Endothelial cell of hepatic sinusoid (primary cell): ENCODE results near the gene ZNF292.
"Not testable (repeated sequence)": the region's sequence is repeated elsewhere in the genome, so short reads cannot be mapped to it uniquely, and the experiment has no call there.

ENCODE experiments used
- in situ Hi-C: cut with HindIII; loops from 2 replicates; pipeline ENCODE4 v1.10.0; 2017; ENCODE audit warnings: low sequenced_read_pairs

Gene ZNF292

DNA sequence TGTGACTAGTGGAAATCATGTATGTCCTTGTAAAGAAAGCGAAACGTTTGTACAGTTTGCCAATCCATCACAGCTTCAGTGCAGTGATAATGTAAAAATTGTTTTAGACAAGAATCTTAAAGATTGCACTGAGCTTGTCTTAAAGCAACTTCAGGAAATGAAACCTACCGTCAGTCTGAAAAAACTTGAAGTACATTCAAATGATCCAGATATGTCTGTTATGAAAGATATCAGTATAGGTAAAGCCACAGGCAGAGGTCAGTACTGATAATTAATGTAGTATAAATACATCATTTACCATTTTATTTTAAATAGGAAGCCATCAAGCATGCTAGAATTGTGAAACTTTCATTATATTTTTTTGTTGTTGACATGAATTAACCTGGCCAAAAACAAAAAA lies 106.2 kb downstream of the ZNF292 start:
- in situ Hi-C loops = no loop called here

DNA sequence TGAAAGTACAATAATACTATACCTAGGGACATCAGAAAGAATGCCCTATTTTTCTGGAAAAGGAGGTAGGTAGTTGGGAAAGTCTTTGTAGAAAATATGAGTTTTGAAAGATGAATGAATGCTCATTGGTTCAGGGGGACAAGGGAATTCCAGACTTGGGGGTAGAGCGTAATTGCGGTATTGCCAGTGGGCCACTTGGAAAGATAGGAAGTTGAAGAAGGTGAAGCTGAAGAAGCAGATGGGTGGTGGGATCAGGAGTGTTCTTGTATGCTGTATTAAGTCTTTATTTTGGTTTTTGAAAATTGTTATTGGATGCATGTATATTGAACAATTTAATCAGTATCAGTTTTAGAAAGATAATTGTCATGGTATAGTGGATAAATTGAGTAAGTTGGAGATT lies 109.1 kb downstream of the ZNF292 start:
- in situ Hi-C loops = no loop called here

DNA sequence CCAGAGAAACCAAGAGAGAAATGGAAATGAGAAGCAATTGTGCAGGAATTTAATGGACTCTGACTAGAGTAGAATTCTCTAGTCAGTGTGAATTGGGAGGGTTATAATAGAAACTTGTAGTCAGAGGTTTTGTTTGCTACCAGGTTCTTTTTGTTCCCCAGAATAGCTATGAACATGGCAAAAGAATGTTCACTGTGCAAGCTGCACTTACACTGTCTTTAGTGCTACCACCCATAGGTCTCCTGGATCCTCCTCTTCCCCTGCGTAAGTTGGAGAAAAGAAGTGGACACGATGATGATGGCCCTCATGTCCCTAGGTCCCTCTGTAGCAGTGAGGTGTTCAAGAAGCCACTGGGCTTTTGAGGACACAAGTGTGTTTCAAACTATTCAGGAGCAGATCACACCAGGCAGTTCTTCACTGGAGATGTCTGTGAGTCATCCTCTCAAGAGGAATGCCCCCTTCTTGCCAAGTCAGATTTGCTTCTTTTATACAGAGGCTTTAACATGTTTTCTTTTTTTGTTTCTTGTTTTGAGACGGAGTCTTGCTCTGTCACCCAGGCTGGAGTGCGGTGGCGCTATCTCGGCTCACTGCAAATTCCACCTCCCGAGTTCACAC lies 119.4 kb downstream of the ZNF292 start:
- in situ Hi-C loops = loop anchor here (5.0 kb wide), 1 partner anchor 67 kb away; no protein-coding TSS in a partner anchor

DNA sequence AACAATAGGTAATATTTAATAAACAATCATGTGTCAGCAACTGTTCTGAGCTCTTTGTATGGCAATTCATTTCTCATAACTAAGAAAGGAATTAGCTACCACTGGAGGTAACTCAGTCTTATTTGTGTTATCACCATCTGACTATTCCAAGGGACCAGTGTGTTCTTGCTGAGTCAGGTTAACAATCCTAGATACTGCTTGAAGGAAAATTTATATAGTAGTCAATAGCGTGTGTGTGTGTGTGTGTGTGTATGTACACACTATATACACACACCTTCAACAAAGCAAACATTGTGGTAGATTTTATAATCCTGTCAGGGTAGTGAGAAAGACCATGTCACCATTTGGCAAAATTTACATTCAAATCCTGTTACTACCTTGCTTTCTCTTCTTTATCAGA lies 121.3 kb downstream of the ZNF292 start:
- in situ Hi-C loops = loop anchor here (5.0 kb wide), 1 partner anchor 69 kb away; no protein-coding TSS in a partner anchor

DNA sequence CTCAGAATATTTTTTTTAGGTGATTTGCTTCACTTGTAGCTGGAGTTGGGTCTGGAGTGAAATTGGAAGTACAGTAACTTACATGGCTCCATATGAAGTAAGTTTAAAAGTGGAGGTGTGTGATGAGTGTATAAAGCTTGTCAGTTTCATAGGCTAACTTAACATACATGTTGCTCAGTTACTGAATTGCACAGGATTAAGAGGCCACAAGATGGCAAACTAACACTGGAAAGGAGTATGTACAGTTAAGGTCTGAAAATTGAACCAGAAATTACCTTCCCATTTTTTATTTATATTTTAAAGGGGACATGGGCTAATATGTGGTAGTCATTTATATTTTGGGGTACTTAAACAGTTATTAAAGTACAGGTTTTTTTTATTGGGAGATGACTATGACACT lies 121.8 kb downstream of the ZNF292 start:
- in situ Hi-C loops = loop anchor here (5.0 kb wide), 1 partner anchor 70 kb away; no protein-coding TSS in a partner anchor

DNA sequence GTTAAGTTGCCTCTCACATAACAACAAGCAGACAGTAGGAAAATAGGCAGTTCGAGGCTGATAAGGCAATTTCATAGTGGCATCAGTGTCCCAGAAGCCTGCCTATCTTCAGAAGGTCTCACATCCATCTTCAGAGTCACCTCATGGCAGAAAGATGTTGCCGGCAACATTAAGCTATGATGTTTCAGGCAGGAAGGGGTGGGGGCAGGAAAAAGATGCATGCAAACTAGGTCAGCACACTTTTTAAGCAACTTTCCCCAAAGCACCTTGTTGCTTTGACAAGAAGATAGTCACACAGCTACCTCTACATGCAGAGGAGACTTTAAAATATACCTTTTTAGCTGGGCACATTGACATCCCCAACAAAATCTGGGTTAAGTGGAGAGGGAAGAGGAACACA lies 123.8 kb downstream of the ZNF292 start:
- in situ Hi-C loops = loop anchor here (5.0 kb wide), 1 partner anchor 72 kb away; no protein-coding TSS in a partner anchor

DNA sequence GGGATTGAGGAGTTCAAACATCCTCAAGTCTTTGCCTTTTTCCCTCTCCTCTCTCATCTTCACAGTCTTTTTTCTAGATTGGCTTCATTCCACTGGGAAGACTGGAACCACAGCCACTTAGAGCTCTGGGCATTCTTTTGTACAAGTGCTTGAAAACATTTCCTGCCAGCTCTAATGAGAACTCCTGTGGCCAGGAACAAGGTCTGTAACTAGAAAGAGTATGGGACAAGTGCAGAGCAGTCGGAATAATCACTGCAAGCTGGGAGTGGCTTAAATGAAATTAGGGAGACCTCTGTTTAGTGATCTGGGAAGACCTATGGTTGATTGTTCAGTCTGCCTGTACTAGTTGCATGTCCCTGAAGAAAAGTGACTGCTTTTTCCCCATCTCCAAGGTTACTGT lies 126.1 kb downstream of the ZNF292 start:
- in situ Hi-C loops = no loop called here

DNA sequence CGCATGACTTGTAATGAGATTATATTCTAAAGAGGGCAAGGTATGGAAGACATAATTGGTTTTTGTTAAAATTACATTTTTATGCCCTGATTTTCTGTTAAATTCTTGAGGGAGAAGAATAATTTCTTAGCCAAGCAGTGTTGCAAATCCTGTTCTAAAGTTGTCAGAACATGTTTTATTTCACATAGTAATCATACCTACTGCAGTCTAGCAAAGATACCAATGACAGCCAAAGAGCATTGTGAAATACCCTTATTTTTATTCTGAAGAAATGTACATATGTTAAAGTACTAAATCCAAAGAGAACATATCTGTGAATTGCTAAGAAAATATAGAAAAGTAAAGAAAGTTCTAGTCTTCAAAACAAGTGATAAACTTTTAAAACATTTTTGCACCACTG lies 127.4 kb downstream of the ZNF292 start:
- in situ Hi-C loops = no loop called here

DNA sequence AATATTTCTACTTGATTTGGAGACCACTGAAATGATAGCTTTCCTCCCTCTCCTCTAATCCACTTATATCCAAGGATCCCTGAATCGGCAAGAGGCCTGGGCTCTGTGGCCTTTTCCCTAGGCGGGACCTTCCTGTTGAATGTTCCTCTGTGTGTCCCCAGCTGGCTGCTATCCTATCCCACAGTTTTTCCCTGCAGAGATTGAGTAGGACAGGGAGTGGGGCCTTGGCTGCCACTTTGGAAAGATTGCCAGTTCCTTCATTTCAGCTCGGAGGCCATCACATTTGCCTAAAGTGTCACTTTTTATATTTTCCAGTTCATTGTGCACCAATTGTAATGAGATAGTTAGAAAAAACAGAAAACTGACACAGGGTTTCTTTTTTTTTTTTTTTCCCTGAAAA lies 128.1 kb downstream of the ZNF292 start:
- in situ Hi-C loops = no loop called here

DNA sequence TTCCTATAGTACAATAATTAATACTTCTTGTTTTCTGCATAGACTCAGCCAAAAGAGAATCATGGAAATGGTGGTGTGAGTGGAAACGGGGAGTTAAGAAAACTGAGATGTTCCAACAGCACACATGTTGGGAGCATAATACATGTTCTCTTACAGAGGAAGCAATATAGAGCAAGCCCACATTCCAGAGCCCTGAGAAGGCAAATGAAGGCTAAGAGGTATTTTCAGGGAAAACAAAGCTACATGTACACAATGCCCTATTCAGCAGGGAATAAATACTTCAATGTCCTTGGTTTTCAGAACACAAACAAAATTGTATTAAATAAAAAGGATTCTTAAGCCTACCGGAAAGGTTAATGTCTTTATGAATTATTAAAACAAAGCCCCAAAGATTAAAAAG lies 131.9 kb downstream of the ZNF292 start:
- in situ Hi-C loops = no loop called here

DNA sequence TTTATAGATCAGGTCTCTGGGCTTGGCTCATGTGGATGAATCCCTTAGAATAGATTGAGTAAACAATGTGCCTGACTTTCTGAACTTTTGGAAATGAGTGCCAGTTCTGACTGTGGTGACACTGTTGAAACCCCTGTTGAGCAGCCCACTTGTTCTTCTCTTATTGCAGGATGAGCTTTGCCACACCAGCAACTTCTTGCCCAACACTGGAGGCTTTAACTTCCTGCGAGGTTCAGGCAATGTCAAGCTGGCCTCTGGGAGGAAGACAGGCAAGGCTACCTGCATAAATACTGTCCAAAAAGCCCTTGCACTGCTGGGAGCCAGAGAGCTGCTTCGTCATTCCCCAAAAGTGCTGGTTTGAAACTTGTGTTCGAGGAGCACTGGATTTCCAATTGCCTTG lies 134.2 kb downstream of the ZNF292 start:
- in situ Hi-C loops = no loop called here

DNA sequence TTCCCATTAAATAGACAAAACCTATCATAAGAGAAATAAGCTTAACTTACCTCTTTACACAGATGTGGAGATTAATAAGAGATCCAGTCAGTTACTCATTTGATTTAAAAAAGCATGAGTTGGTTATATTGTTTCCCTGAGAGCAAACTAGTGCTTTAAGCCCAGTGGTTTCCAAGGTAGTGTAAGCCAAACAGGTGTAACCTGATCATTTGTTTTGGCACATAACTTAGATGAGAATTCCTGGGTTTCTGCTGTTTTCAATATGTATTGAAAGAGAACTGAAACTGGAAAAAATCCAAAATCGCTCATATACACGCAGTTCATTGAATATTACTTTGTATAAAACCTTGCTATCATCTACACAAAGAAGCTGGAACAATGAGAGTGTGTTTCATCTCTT lies 136.5 kb downstream of the ZNF292 start:
- in situ Hi-C loops = no loop called here

DNA sequence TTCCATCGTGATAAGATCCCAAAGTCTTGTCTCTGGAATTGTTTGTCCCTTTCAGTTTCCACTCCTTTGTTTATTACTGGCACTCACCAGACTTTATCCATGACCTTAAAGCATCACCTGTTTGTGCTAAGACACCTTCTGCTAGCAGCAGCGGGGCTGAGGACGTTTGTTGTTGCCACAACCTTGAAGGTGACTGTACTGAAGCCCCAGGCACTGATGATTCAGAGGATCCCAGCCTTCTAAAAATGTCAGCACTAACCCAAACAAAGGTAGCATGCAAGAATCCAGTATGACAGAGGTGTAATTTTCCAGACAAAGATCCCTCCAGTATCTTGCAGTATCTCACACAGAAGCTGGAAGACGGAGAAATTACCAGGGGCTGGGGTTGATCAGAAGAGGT lies 138.2 kb downstream of the ZNF292 start:
- in situ Hi-C loops = no loop called here

DNA sequence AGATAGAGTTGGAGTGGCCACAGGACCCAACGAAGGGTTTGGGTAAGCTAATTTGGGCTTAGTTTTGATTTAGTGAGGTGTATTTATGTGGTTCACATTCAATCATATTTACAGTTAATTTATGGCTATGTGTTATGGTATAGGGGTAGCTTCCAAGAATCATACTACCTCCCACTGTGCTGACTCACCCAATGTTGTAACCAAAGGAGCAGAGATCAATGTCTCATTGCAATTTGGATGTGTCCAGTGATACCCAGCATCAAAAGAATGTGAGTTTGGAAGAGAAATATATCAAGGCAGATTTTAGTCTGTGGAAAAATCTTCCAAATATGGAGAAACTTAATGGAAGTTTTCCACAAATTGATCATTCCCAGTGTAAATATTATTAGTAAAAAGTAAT lies 141.8 kb downstream of the ZNF292 start:
- in situ Hi-C loops = no loop called here

DNA sequence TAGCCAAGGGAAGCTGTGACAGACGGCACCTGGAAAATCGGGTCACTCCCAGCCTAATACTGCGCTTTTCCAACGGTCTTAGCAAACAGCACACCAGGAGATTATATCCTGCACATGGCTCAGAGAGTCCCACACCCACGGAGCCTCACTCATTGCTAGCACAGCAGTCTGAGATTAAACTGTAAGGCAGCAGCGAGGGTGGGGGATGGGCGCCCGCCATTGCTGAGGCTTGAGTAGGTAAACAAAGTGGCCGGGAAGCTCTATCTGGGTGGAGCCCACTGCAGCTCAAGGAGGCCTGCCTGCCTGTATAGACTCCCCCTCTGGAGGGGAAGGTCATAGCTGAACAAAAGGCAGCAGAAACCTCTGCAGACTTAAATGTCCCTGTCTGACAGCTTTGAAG lies 145.9 kb downstream of the ZNF292 start:
- in situ Hi-C loops = not testable (repeated sequence)

DNA sequence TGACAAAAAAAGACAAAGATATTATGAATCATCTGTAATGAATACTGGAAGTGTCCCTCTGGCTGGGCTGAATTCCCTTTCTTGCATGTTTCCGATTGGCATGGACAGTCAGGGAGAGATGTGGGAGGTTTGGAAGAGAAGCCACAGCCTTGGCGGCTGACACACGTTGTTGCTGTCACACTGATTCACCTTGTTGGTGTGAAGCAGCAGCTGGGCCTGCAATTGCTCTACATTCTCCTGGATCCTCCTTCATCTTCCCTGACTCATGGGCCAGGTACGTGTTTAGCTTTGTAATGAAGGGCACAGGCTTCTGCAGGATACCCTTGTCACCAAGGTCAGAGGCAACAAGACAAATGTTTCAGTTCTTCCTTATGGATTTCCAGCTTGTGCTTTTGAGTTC lies 153.6 kb downstream of the ZNF292 start:
- in situ Hi-C loops = no loop called here

DNA sequence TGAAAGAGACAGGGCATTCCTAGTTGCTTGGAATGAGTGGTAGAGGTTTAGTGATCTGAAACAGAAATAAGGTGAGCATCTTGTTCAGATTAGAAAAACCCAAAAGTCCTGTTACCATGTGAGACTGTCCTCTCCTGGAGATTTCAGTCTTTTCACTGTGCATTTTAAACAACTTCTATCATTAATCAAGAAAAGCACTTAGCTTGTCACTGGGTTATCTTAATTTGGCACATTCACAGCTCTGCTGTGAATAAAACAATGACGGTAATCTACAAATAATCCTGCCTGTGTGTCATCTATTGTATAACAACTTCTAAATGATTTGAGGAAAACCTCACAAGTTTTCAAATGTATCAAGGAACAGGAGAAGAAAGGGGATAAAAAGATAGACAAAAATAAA lies 157.5 kb downstream of the ZNF292 start:
- in situ Hi-C loops = no loop called here
